ENCODE measurements around the gene SLC25A21. TPM values are rescaled to one million over a fixed set of nuclear protein-coding genes. Genes with fewer than 3 reads are reported as not detected.

Gene SLC25A21
- total RNA-seq, 1 experiment from 2014 or later: 7.1 TPM

- peak overlapping the region; percentile 7 to 56 (median 31); a peak in 2 of 7 replicates for H3K27ac Mint-ChIP-seq
- H3K27me3 Mint-ChIP-seq (ENCODE audit: low read depth): no peaks in the 10 kb centered on the region
Measured at GRCh38 chr14:37051680-37052079, 120.7 kb downstream of the SLC25A21 start.

More at GRCh38 chr14:37051680-37052079, 120.7 kb downstream of the SLC25A21 start:
- Histone ChIP-seq H3K4me2 (ENCODE audit: insufficient read depth, insufficient read length, low read length) (no peak overlapping the region), H4K91ac (ENCODE audit: insufficient read length, low read depth, low read length) (no peak overlapping the region), H2BK12ac (ENCODE audit: insufficient read length, low read depth, low read length) (no peak overlapping the region), H3K14ac (ENCODE audit: insufficient read depth, low read length) (no peak overlapping the region), H4K5ac (ENCODE audit: insufficient read length, low read depth, low read length) (no peak overlapping the region), H4K8ac (replicated peaks; ENCODE audit: insufficient read length, low read depth, low read length) (no peak overlapping the region), H3K23me2 (ENCODE audit: insufficient read length, low read depth, low read length, poor library complexity, severe bottlenecking) (no peaks in the 10 kb centered on the region), H2BK5ac (ENCODE audit: insufficient read length, low read length) (no peak overlapping the region), H3K4ac (ENCODE audit: low read depth, low read length) (no peak overlapping the region), H3K79me2 (ENCODE audit: insufficient read depth, low read length) (no peaks in the 10 kb centered on the region), H3T11ph (ENCODE audit: low read length) (no peak overlapping the region), H3K27me3 (ENCODE audit: insufficient read depth, low read length) (no peaks in the 10 kb centered on the region), H2AFZ (ENCODE audit: low read length) (no peak overlapping the region), H3K9me3 (ENCODE audit: control insufficient read depth, low read depth, low read length) (no peaks in the 10 kb centered on the region), H3K18ac (ENCODE audit: insufficient read length, low read depth, low read length) (no peak overlapping the region), H3K79me1 (ENCODE audit: insufficient read depth, low read depth, low read length, poor library complexity, severe bottlenecking) (no peaks in the 10 kb centered on the region), H4K20me1 (ENCODE audit: control insufficient read depth, insufficient read depth, insufficient read length) (no peaks in the 10 kb centered on the region), H3K56ac (ENCODE audit: insufficient read length, low read depth, low read length) (no peak overlapping the region), H3K27ac (ENCODE audit: insufficient read length, low read depth, low read length) (no peak overlapping the region), H2BK20ac (ENCODE audit: low read depth, low read length, poor library complexity, severe bottlenecking) (no peak overlapping the region), H3K9ac (ENCODE audit: extremely low read depth, insufficient read length, low read length) (no peak overlapping the region), H3K4me1 (ENCODE audit: insufficient read depth, low read length) (no peaks in the 10 kb centered on the region), H3K23ac (ENCODE audit: insufficient read length, low read depth, low read length) (no peak overlapping the region), H2BK15ac (ENCODE audit: low read depth, low read length) (no peak overlapping the region), H2BK120ac (ENCODE audit: low read depth, low read length, poor library complexity, severe bottlenecking) (no peak overlapping the region), H2AK5ac (ENCODE audit: insufficient read length, low read length) (no peak overlapping the region)
- Mint-ChIP-seq H3K9me3 (peaks cover 6 to 12% of the 10 kb centered on the region in 2 experiments; a peak in 4 of 5 replicates), H3K4me1 (peaks cover 12% of the 10 kb centered on the region in 2 experiments), H3K36me3 (ENCODE audit: insufficient read depth in 1 of 3, low read depth in 3 of 3) (peaks cover 0 to 11% (median 3%) of the 10 kb centered on the region in 3 experiments; a peak in 4 of 7 replicates), H3K4me3 (no peak overlapping the region)
- no CpG with 5 or more reads among the region's 5 CpGs for WGBS (ENCODE audit: extremely low coverage, insufficient read length, low lambda C conversion rate)
- no peak for TF ChIP-seq CTCF (conservative IDR thresholded peaks at IDR 0.05)
- peak; percentile 41 for DNase-seq

Measured in H9 (cell line).